Vagina (tissue), 2 donors: ENCODE data around the gene PLK3. TPM values are rescaled to one million over a fixed set of nuclear protein-coding genes. Genes with fewer than 3 reads are reported as not detected.

Source experiments
- DNase-seq, 2 donors: peaks; one replicate each; pipeline ENCODE4 v3.0.0-alpha.2; 2017; ENCODE audit errors: extremely low spot score in 2 of 2
- H3K27ac ChIP-seq: fragments of 200-600 bp; sonication (generic); one replicate; pipeline ENCODE4 v1.5.1; 2019
- H3K27me3 ChIP-seq: fragments of 200-600 bp; sonication (generic); one replicate; pipeline ENCODE4 v1.5.1; 2019
- H3K36me3 ChIP-seq, 2 donors: fragments of 200-600 bp; sonication (generic); one replicate each; pipeline ENCODE4 v1.5.1; 2017 to 2019
- H3K4me1 ChIP-seq: fragments of 200-600 bp; sonication (generic); one replicate; pipeline ENCODE4 v1.5.1; 2019
- H3K4me3 ChIP-seq, 2 donors: fragments of 200-600 bp; sonication (generic); 1 replicate in 1 of 2; 2 replicates in 1 of 2; pipeline ENCODE4 v1.5.1; 2016 to 2019
- H3K9me3 ChIP-seq: fragments of 200-600 bp; sonication (generic); one replicate; pipeline ENCODE4 v1.5.1; 2019
- CTCF ChIP-seq, 3 experiments: fragments of 450-650 bp in 2 of 3; fragments of 200-600 bp in 1 of 3; sonication (generic) in 1 of 3; IDR thresholded peaks; one replicate each; pipeline ENCODE4 v1.5.1; 2017 to 2019; ENCODE audit warnings: antibody characterized with exemption in 3 of 3, mild to moderate bottlenecking in 2 of 3, moderate library complexity in 2 of 3
- POLR2A ChIP-seq, 2 donors: fragments of 450-650 bp; IDR thresholded peaks; one replicate each; pipeline ENCODE4 v1.6.1; 2017; ENCODE audit warnings: antibody characterized with exemption in 2 of 2, mild to moderate bottlenecking in 2 of 2, moderate library complexity in 2 of 2
- POLR2AphosphoS5 ChIP-seq, 2 donors: sonication (generic); formaldehyde crosslinking; IDR thresholded peaks; one replicate each; pipeline ENCODE4 v1.9.0; 2017; ENCODE audit warnings: antibody characterized with exemption in 2 of 2, mild to moderate bottlenecking in 2 of 2, low read depth in 1 of 2; ENCODE audit not compliant: insufficient read depth in 1 of 2
- intact Hi-C: fragments of 100-400 bp; cut with DNase I; formaldehyde crosslinking; loops from one replicate; pipeline ENCODE4 v1.15.1; 2023
- total RNA-seq: library from RNA; depleted of rRNA; stranded (reverse); fragments of >200 nt; gene quantifications from one replicate; pipeline ENCODE4 v1.2.3, GENCODE V29; 2016

The PLK3 gene
- total RNA-seq, 1 donor from 2014 or later = 77.6 TPM

GRCh38 chr1:44827197-44828002 is 27.2 kb downstream of the PLK3 start:
- TF ChIP-seq POLR2A (IDR thresholded peaks at IDR 0.05) (no peak), POLR2AphosphoS5 (IDR thresholded peaks at IDR 0.05; ENCODE audit: insufficient read depth in 1 of 2, low read depth in 1 of 2) (no peak), CTCF (IDR thresholded peaks at IDR 0.05) (no peak)
- Histone ChIP-seq H3K27me3 (no peaks in the 10 kb centered on the region), H3K4me1 (peaks cover 16% of the 10 kb centered on the region), H3K9me3 (no peaks in the 10 kb centered on the region), H3K4me3 (no peak overlapping the region), H3K36me3 (no peaks in the 10 kb centered on the region), H3K27ac (peak overlapping the region; percentile 74)
- intact Hi-C loops = loop anchor here (10.0 kb wide), 1 partner anchor 477 kb away; no protein-coding TSS in a partner anchor
- DNase-seq = no peak

- intact Hi-C loops = loop anchor here (10.0 kb wide), 1 partner anchor 477 kb away; no protein-coding TSS in a partner anchor
- H3K36me3 ChIP-seq = no peaks in the 10 kb centered on the region
- peaks cover 16% of the 10 kb centered on the region for H3K4me1 ChIP-seq
- no peak overlapping the region for H3K4me3 ChIP-seq
- DNase-seq = no peak
- TF ChIP-seq POLR2AphosphoS5 (IDR thresholded peaks at IDR 0.05; ENCODE audit: insufficient read depth in 1 of 2, low read depth in 1 of 2) (no peak), CTCF (IDR thresholded peaks at IDR 0.05) (no peak), POLR2A (IDR thresholded peaks at IDR 0.05) (no peak)
- no peaks in the 10 kb centered on the region for H3K27me3 ChIP-seq
- H3K9me3 ChIP-seq = no peaks in the 10 kb centered on the region
- no peak overlapping the region for H3K27ac ChIP-seq
These were observed 27.9 kb downstream of the PLK3 start for GRCh38 chr1:44828003-44828651.

GRCh38 chr1:44828841-44829440 is 28.8 kb downstream of the PLK3 start:
- Histone ChIP-seq H3K27me3 (no peaks in the 10 kb centered on the region), H3K27ac (no peak overlapping the region), H3K36me3 (no peaks in the 10 kb centered on the region), H3K4me3 (no peak overlapping the region), H3K9me3 (no peaks in the 10 kb centered on the region), H3K4me1 (peaks cover 16% of the 10 kb centered on the region)
- TF ChIP-seq CTCF (IDR thresholded peaks at IDR 0.05) (no peak), POLR2A (IDR thresholded peaks at IDR 0.05) (no peak), POLR2AphosphoS5 (IDR thresholded peaks at IDR 0.05; ENCODE audit: insufficient read depth in 1 of 2, low read depth in 1 of 2) (no peak)
- intact Hi-C loops = loop anchor here (10.0 kb wide), 1 partner anchor 476 kb away; no protein-coding TSS in a partner anchor
- no peak for DNase-seq

GRCh38 chr1:44829506-44830384 is 29.6 kb downstream of the PLK3 start:
- no peak for DNase-seq
- Histone ChIP-seq H3K9me3 (no peaks in the 10 kb centered on the region), H3K27me3 (no peaks in the 10 kb centered on the region), H3K4me3 (no peak overlapping the region), H3K36me3 (no peaks in the 10 kb centered on the region), H3K4me1 (peaks cover 16% of the 10 kb centered on the region), H3K27ac (no peak overlapping the region)
- intact Hi-C loops = loop anchor here (10.0 kb wide), 2 partner anchors 175 to 475 kb away; no protein-coding TSS in a partner anchor
- TF ChIP-seq POLR2AphosphoS5 (IDR thresholded peaks at IDR 0.05; ENCODE audit: insufficient read depth in 1 of 2, low read depth in 1 of 2) = no peak
- no peak for TF ChIP-seq CTCF (IDR thresholded peaks at IDR 0.05)
- TF ChIP-seq POLR2A (IDR thresholded peaks at IDR 0.05) = no peak
